GM10266 (cell line): ENCODE data around the gene ARHGAP11A.

Source experiments
- DNase-seq: peaks from one replicate; pipeline ENCODE4 v3.0.0; 2012; ENCODE audit errors: extremely low spot score
- CTCF ChIP-seq: IDR thresholded peaks from 2 replicates; pipeline ENCODE4 v1.5.1; 2012; ENCODE audit warnings: mild to moderate bottlenecking, low read depth; ENCODE audit not compliant: control insufficient read depth, insufficient read depth; ENCODE audit errors: missing control alignments

Gene ARHGAP11A

GRCh38 chr15:32674681-32675080 is 59.4 kb downstream of the ARHGAP11A start:
- no peak for DNase-seq
- no peak for TF ChIP-seq CTCF

GRCh38 chr15:32675466-32675865 is 60.2 kb downstream of the ARHGAP11A start:
- no peak for DNase-seq
- no peak for TF ChIP-seq CTCF

- TF ChIP-seq CTCF: no peak
- DNase-seq: no peak
These were observed 60.9 kb downstream of the ARHGAP11A start for GRCh38 chr15:32676169-32676568.

- TF ChIP-seq CTCF: no peak
- no peak for DNase-seq
These were observed 62.0 kb downstream of the ARHGAP11A start for GRCh38 chr15:32677238-32677750.

- no peak for TF ChIP-seq CTCF
- no peak for DNase-seq
These were observed 64.0 kb downstream of the ARHGAP11A start for GRCh38 chr15:32679298-32679690.

GRCh38 chr15:32682569-32682968 is 67.3 kb downstream of the ARHGAP11A start:
- no peak for DNase-seq
- no peak for TF ChIP-seq CTCF

- DNase-seq: no peak
- no peak for TF ChIP-seq CTCF
These were observed 67.8 kb downstream of the ARHGAP11A start for GRCh38 chr15:32682977-32683630.
